ENCODE measurements around the gene MADD.

DNA sequence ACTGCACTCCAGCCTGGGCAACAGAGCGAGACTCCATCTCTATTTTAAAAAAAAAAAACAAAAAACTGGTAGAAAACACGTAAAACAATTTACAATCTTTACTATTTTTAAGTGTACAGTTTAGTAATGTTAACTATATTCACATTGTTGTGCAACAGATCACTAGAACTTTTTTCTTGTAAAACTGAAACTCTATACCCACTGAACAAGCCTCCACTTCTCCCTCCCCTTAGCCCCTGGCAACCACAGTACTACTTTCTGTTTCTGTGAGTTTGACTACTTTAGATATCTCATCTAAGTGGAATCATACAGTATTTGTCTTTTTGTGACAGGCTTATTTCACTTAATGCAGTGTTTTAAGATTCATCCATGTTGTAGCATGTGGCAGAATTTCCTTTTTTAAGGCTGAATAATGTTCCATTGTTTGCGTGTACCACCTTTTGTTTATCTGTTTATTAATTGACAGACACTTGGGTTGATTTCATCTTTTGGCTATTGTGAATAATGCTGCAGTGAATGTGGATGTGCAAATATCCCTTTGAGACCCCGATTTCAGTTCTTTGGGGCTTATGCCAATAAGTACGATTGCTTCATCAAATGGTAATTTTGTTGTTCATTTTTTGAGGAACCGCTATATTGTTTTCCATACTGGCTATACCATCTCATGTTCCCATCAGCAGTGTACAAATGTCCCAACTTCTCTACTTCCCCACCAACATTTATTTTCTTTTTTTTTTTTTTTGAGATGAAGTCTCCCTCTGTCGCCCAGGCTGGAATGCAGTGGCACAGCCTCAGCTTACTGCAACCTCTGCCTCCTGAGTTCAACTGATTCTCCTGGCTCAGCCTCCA, 44.2 kb upstream of the MADD start:
- no peak for TF ChIP-seq EZH2 (IDR thresholded peaks at IDR 0.05; ENCODE audit: borderline replicate concordance, low read depth, low read length, poor library complexity, severe bottlenecking)
- TF ChIP-seq, protein P1, sequence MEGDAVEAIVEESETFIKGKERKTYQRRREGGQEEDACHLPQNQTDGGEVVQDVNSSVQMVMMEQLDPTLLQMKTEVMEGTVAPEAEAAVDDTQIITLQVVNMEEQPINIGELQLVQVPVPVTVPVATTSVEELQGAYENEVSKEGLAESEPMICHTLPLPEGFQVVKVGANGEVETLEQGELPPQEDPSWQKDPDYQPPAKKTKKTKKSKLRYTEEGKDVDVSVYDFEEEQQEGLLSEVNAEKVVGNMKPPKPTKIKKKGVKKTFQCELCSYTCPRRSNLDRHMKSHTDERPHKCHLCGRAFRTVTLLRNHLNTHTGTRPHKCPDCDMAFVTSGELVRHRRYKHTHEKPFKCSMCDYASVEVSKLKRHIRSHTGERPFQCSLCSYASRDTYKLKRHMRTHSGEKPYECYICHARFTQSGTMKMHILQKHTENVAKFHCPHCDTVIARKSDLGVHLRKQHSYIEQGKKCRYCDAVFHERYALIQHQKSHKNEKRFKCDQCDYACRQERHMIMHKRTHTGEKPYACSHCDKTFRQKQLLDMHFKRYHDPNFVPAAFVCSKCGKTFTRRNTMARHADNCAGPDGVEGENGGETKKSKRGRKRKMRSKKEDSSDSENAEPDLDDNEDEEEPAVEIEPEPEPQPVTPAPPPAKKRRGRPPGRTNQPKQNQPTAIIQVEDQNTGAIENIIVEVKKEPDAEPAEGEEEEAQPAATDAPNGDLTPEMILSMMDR (conservative IDR thresholded peaks at IDR 0.05; ENCODE audit: low read depth, low read length), result no peak

Measured in A673 (cell line).